CD4-positive, alpha-beta T cell treated with Interleukin-10 for 1 hour (primary cell): ENCODE data around the gene KLF13.

Experiments
- DNase-seq: peaks from one replicate; pipeline ENCODE4 v3.0.0-alpha.2; 2020

The KLF13 gene

DNA sequence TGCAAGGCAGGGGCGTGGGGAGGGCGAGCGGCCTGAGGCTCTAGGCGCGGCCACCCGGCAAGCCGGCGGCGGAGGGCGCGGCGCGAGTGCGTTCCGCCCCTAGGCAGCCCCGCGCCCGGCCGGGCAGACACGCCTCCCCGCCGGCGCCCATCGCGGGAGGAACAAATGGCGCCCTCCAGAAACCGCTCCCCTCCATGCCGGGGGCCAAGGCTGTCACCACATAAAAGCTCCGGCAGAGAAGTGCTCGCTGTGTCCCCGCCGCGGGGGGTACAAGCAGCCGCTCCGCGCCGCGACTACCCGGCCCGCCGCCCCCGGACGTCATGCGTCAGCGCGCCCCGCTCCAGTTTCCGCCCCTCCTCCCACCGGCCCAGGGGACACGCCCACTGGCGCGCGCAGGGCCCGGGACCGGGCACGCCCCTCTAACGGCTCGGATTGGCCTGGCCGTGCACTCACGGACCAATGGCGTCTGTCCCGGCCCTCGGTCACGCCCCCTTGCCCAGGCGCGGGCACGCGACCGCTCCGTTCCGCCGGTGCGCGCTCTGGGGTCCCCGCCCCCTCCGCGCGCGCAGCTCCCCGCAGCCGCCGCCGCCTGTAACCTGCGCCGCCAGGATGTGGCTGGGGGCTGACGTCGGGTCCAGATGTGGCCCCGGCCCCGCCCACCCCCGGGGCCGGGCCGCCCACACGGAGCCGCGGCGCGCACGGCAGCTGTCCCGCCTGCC is at the start of gene KLF13:
KLF13 (plus strand) TSS at position 680 of the 719 bp plus-strand sequence. CDS start 378 bp downstream, outside the sequence.
- peak; percentile 100 for DNase-seq

- no peak for DNase-seq
Measured at GRCh38 chr15:31277335-31278060, 49.1 kb upstream of the KLF13 start.

GRCh38 chr15:31278061-31278445 is 48.6 kb upstream of the KLF13 start:
- no peak for DNase-seq

GRCh38 chr15:31278544-31279220 is 48.0 kb upstream of the KLF13 start:
- no peak for DNase-seq

GRCh38 chr15:31279221-31280045 is 47.2 kb upstream of the KLF13 start:
- no peak for DNase-seq

- DNase-seq = no peak
Measured at GRCh38 chr15:31280046-31280830, 46.4 kb upstream of the KLF13 start.

DNA sequence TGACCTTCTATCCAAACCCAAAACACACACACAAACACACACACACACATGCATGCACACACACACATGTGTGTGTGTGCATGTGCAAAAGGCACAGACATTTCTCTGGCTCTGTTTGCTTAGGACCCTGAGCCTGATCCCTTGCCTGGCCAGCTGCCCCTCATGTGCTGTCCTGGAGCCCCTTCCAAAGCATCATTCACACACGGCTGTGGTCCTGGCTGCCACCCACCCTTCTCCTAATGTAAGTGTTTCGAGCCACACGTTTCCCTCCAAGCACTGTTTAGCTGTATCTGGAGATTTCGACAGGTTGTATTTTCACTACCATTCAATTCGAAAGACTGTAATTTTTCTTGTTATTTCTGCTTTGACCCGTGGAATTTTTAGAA is 45.8 kb upstream of the KLF13 start:
- DNase-seq = no peak

GRCh38 chr15:31283043-31283442 is 43.6 kb upstream of the KLF13 start:
- DNase-seq = no peak

DNA sequence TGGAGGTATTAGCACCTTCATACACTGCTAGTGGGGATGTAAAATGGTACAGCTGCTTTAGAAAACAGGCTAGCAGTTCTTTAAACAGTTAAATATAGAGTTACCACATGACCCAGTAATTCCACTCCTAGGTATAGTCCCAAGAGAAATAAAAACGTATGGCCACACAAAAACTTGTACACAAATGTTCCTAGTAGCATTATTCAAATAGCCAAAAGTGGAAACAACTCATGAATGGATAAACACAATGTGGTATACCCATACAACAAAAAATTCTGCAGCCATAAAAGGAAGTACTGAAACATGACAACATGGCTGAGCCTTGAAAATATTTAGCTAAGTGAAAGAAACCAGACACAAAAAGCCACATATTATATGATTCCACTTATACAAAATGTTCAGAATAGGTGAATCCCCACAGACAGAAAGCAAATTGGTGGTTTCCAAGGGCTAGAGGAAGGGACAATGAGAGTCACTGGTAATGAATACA is 40.8 kb upstream of the KLF13 start:
- no peak for DNase-seq

DNA sequence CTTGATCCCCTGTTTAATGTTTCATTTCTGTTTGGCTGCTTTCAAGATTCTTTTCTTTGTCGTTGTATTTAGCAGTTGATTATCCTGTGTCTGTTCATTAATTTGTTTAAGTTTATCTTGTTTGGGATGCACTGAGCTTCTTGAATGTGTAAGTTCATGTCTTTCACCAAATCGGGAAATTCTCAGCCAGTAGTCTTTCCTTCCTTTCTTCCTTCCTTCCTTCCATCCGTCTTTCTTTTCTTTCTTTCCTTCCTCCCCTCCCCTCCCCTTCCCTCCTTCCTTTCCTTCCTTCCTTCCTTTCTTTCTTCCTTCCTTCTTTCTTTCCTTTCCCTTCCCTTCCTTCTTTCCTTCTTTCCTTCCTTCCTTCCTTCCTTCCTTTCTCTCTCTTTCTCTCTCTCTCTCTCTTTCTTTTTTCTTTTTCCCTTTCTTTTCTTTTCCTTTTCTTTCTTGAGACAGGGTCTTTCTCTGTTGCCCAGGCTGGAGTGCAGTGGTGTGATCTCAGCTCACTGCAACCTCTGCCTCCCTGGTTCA is 35.5 kb upstream of the KLF13 start:
- no peak for DNase-seq

GRCh38 chr15:31292391-31293015 is 34.1 kb upstream of the KLF13 start:
- no peak for DNase-seq

- no peak for DNase-seq
Measured at GRCh38 chr15:31293655-31294054, 33.0 kb upstream of the KLF13 start.

DNA sequence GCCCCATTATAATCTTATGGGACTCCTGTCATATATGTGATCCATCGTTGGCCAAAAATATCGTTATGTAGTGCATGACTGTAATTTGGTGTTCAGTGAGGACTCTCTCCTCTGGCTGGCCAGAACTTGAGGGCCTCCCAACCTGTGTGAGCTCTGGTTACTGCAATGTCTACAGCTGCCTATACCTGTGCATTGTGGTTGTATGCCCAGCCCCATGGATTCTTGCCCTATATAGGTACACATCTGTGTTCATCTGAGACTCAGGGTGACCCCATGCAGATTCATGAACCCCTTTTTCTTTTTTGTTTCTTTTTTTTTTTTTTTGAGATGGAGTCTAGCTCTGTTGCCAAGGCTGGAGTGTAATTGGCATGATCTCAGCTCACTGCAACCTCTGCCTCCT is 32.6 kb upstream of the KLF13 start:
- no peak for DNase-seq

DNA sequence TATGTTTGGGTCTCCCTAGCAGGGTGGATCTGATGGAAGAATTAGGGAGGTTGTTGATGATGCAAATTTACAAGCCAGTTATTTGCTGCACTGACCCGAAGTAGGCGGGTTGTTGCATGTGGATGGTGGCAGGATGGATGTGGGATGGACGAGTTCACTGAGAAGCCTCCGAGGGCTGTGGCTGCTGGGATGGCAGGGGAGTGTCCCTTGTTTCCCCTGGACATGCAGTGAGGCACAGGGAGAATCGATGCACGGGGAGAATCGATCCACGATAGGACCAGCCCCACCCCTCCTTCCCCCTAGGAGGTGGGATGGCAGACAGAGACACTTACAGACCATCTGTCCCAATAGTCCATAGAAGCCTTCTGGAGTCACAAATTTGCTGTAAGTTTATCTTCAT is 31.0 kb upstream of the KLF13 start:
- no peak for DNase-seq

GRCh38 chr15:31296219-31296645 is 30.4 kb upstream of the KLF13 start:
- no peak for DNase-seq

GRCh38 chr15:31296646-31297574 is 29.7 kb upstream of the KLF13 start:
- no peak for DNase-seq

DNA sequence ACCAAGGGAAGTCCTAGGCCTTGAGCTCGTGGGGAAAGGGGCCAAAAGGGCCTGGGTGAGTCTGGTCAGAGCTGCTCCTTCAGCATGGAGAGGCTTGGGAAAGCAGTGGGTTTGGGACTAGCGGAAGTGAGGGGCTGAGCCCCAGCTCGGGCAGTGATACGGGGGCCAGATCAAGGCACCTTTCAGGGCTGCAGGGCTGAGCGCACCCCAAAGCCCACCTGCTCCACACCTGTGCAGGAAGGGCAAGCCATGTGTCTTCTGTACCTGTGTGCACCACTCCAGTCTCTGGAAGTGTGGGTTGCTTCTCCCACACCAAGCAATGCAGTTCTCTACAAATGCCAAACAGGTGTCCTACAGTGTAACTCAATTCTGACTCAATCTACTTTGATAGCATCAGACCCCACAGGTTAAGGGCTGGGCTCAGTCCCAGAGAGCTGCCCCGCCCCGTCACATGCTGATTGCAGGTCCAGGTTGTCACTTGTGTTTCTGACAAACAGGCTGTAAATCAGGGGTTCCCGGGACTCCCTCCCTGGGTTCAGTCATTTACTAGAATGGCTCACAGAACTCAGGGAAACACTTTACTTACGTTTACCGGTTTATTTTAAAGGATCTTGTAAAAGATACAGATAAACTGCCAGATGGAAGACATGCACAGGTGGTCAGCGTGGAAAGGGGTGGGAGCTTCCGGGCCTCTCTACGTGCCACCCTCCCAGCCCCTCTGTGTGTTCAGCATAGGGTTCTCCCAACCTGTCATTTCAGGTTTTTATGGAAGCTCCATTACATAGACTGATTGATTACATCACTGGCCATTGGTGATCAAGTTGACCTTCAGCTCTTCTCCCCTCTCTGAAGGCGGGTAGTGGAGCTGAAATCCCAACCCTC is 28.8 kb upstream of the KLF13 start:
- no peak for DNase-seq

- no peak for DNase-seq
Measured at GRCh38 chr15:31298707-31299172, 27.9 kb upstream of the KLF13 start.

DNA sequence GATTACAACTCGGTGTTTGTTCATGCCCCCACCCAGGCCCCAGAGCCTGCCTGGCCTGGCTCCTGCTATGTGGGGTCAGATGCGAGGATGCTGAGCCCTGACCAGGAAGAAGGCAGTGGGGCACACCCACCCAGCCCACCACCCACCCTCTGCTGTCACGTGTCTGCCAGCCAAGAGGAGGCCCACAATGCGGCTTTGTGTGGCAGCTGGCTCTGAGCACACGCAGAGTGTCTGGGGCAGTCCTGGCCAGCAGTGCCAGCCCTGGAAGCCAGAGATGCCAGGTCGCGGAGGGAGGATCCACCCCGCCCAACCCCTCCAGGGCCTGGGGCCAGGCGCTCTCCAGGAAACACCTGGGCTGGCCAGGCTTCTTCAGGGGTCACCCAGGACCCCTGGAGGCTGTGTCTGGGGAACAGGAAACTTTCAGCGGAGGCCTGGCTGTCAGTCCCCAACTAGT is 26.4 kb upstream of the KLF13 start:
- DNase-seq = no peak
